ENCODE data around the gene NKPD1. TPM values are rescaled to one million over a fixed set of nuclear protein-coding genes. Genes with fewer than 3 reads are reported as not detected.

The NKPD1 gene
- polyA plus RNA-seq, 1 donor (not counting 4 experiments of a cell fraction or from before 2014, with no cell fraction given): 0.37 TPM

DNA sequence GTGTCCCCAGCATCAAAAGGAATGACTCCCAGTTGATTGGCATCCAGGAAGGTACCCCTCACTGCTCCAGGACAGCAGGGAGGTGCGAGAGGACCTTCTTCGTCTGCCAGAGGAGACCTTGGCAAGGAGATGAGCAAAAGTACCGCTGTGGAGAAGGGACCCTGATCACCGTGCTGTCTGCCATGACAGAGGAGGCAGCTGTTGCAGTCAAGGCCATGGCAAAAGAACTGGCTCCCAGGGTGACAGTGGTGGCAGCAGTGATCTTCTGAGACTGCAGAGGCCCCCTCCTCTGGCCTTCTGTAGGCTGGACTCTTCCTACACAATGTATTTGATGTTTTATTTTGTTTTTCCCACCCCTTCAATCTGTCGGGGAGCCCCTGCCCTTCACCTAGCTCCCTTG lies 32.0 kb downstream of the NKPD1 start:
- dilution Hi-C loops (cut with MboI; ENCODE audit: extremely low pct_ligation_motif_present, low sequenced_read_pairs): no loop called here
- H3K27ac ChIP-seq (ENCODE audit: control insufficient read depth, insufficient read depth, low read length): no peak overlapping the region
- peaks cover 7% of the 10 kb centered on the region for H3K4me1 ChIP-seq (ENCODE audit: control insufficient read depth, extremely low read depth, insufficient read depth, low read length)
- no peaks in the 10 kb centered on the region for H3K27me3 ChIP-seq (ENCODE audit: control insufficient read depth, extremely low read depth, insufficient read depth, low read length)
- no peak overlapping the region for H2AFZ ChIP-seq (ENCODE audit: control insufficient read depth, low read length)
- peaks cover 6% of the 10 kb centered on the region for H4K20me1 ChIP-seq (ENCODE audit: control insufficient read depth, extremely low read depth, insufficient read depth, low read length)
- peaks cover 0 to 8% of the 10 kb centered on the region in 2 experiments for H3K36me3 ChIP-seq (ENCODE audit: control insufficient read depth in 2 of 2, extremely low read depth in 1 of 2, insufficient read depth in 2 of 2, low read length in 2 of 2)
- no peaks in the 10 kb centered on the region for H3K9me3 ChIP-seq (ENCODE audit: control insufficient read depth, low read depth, low read length)
- DNase-seq (ENCODE audit: low read depth, low spot score) (no peak), FAIRE-seq (no peak)
- peaks cover 51% of the 10 kb centered on the region for H3K79me2 ChIP-seq (ENCODE audit: control insufficient read depth, insufficient read depth, low read length)
- H3K9ac ChIP-seq (ENCODE audit: control insufficient read depth, extremely low read depth, insufficient read depth, low read length): no peak overlapping the region
- peaks cover under 1% of the 10 kb centered on the region for H3K9me1 ChIP-seq (ENCODE audit: control insufficient read depth, extremely low read depth, insufficient read depth, low read length)
- no peak for TF ChIP-seq EZH2 (IDR thresholded peaks at IDR 0.05; ENCODE audit: low read length)
- no peak overlapping the region for H3K4me2 ChIP-seq (ENCODE audit: control insufficient read depth, extremely low read depth, insufficient read depth, low read depth, low read length)
- H3K4me3 ChIP-seq (ENCODE audit: control insufficient read depth in 2 of 3, extremely low read depth in 1 of 3, insufficient read depth in 2 of 3, low read depth in 1 of 3, low read length in 3 of 3): no peak overlapping the region

DNA sequence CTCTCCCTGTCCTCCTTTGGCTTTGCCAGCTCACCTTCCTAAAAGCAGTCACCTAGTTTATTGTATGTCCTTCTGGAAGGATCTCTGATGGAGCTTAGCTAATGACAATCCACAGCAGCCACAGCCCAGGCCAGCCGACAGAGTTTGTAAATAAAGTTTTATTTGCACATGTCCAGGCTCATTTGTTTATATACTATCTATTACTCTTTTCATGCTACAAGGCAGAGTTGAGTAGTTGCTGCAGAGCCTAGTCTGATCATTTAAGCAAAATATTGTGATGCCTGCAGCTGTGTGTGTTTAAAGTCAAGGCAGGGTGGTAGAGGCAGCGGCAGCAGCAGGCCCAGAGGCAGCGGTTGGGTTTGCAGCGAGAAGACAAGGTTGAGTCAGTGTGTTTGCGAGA lies 32.6 kb downstream of the NKPD1 start:
- Histone ChIP-seq H3K79me2 (ENCODE audit: control insufficient read depth, insufficient read depth, low read length) (peaks cover 50% of the 10 kb centered on the region), H4K20me1 (ENCODE audit: control insufficient read depth, extremely low read depth, insufficient read depth, low read length) (peaks cover 6% of the 10 kb centered on the region)
- TF ChIP-seq EZH2 (IDR thresholded peaks at IDR 0.05; ENCODE audit: low read length): no peak
- TF ChIP-seq, protein P1, sequence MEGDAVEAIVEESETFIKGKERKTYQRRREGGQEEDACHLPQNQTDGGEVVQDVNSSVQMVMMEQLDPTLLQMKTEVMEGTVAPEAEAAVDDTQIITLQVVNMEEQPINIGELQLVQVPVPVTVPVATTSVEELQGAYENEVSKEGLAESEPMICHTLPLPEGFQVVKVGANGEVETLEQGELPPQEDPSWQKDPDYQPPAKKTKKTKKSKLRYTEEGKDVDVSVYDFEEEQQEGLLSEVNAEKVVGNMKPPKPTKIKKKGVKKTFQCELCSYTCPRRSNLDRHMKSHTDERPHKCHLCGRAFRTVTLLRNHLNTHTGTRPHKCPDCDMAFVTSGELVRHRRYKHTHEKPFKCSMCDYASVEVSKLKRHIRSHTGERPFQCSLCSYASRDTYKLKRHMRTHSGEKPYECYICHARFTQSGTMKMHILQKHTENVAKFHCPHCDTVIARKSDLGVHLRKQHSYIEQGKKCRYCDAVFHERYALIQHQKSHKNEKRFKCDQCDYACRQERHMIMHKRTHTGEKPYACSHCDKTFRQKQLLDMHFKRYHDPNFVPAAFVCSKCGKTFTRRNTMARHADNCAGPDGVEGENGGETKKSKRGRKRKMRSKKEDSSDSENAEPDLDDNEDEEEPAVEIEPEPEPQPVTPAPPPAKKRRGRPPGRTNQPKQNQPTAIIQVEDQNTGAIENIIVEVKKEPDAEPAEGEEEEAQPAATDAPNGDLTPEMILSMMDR (optimal IDR thresholded peaks at IDR 0.05 in 1 of 3, IDR thresholded peaks at IDR 0.05 in 1 of 3, conservative IDR thresholded peaks at IDR 0.05 in 1 of 3; ENCODE audit: extremely low read depth in 1 of 3, insufficient read depth in 2 of 3, low read length in 3 of 3): no peak

DNA sequence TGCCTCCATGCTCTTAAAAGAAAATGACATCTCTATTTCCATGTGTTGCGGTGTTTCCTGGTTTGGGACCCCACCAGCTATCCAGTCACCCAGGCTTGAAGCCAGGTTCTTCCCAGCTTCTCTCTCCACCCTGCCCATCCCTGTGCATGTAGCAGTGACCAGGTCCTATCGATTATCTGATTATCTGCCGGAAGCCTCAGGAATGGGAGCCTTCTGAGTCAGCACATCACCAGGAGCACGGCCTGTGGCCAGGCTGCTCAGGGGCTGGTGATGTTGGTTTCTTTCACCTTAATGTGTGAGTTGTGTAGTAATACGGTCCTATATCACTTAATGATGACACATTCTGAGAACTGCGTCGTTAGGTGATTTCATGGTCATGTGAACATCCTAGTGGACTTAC lies 34.1 kb downstream of the NKPD1 start:
- Histone ChIP-seq H3K4me3 (ENCODE audit: control insufficient read depth in 2 of 3, extremely low read depth in 1 of 3, insufficient read depth in 2 of 3, low read depth in 1 of 3, low read length in 3 of 3) (no peak overlapping the region), H3K4me2 (ENCODE audit: control insufficient read depth, extremely low read depth, insufficient read depth, low read depth, low read length) (no peak overlapping the region), H3K27me3 (ENCODE audit: control insufficient read depth, extremely low read depth, insufficient read depth, low read length) (no peaks in the 10 kb centered on the region), H3K27ac (ENCODE audit: control insufficient read depth, insufficient read depth, low read length) (no peak overlapping the region), H3K9me1 (ENCODE audit: control insufficient read depth, extremely low read depth, insufficient read depth, low read length) (peaks cover 4% of the 10 kb centered on the region), H2AFZ (ENCODE audit: control insufficient read depth, low read length) (no peak overlapping the region), H3K36me3 (ENCODE audit: control insufficient read depth in 2 of 2, extremely low read depth in 1 of 2, insufficient read depth in 2 of 2, low read length in 2 of 2) (peaks cover 0 to 5% of the 10 kb centered on the region in 2 experiments), H4K20me1 (ENCODE audit: control insufficient read depth, extremely low read depth, insufficient read depth, low read length) (peaks cover 12% of the 10 kb centered on the region), H3K9ac (ENCODE audit: control insufficient read depth, extremely low read depth, insufficient read depth, low read length) (no peak overlapping the region), H3K4me1 (ENCODE audit: control insufficient read depth, extremely low read depth, insufficient read depth, low read length) (peaks cover 20% of the 10 kb centered on the region), H3K79me2 (ENCODE audit: control insufficient read depth, insufficient read depth, low read length) (peaks cover 54% of the 10 kb centered on the region), H3K9me3 (ENCODE audit: control insufficient read depth, low read depth, low read length) (no peaks in the 10 kb centered on the region)
- dilution Hi-C loops (cut with MboI; ENCODE audit: extremely low pct_ligation_motif_present, low sequenced_read_pairs): no loop called here
- no peak for DNase-seq (ENCODE audit: low read depth, low spot score)
- no peak for FAIRE-seq
- TF ChIP-seq, protein P1 (optimal IDR thresholded peaks at IDR 0.05 in 1 of 3, IDR thresholded peaks at IDR 0.05 in 1 of 3, conservative IDR thresholded peaks at IDR 0.05 in 1 of 3; ENCODE audit: extremely low read depth in 1 of 3, insufficient read depth in 2 of 3, low read length in 3 of 3): no peak
- no peak for TF ChIP-seq EZH2 (IDR thresholded peaks at IDR 0.05; ENCODE audit: low read length)

More for the DNA sequence above, 32.6 kb downstream of the NKPD1 start:
- H3K9me3 ChIP-seq (ENCODE audit: control insufficient read depth, low read depth, low read length): no peaks in the 10 kb centered on the region
- H3K27ac ChIP-seq (ENCODE audit: control insufficient read depth, insufficient read depth, low read length): no peak overlapping the region
- H3K9ac ChIP-seq (ENCODE audit: control insufficient read depth, extremely low read depth, insufficient read depth, low read length): no peak overlapping the region
- H3K4me2 ChIP-seq (ENCODE audit: control insufficient read depth, extremely low read depth, insufficient read depth, low read depth, low read length): no peak overlapping the region
- no peaks in the 10 kb centered on the region for H3K27me3 ChIP-seq (ENCODE audit: control insufficient read depth, extremely low read depth, insufficient read depth, low read length)
- no peak overlapping the region for H3K4me3 ChIP-seq (ENCODE audit: control insufficient read depth in 2 of 3, extremely low read depth in 1 of 3, insufficient read depth in 2 of 3, low read depth in 1 of 3, low read length in 3 of 3)
- dilution Hi-C loops (cut with MboI; ENCODE audit: extremely low pct_ligation_motif_present, low sequenced_read_pairs): no loop called here
- peaks cover 0 to 5% of the 10 kb centered on the region in 2 experiments for H3K36me3 ChIP-seq (ENCODE audit: control insufficient read depth in 2 of 2, extremely low read depth in 1 of 2, insufficient read depth in 2 of 2, low read length in 2 of 2)
- no peak for DNase-seq (ENCODE audit: low read depth, low spot score)
- FAIRE-seq: no peak
- H3K4me1 ChIP-seq (ENCODE audit: control insufficient read depth, extremely low read depth, insufficient read depth, low read length): peaks cover 13% of the 10 kb centered on the region
- H2AFZ ChIP-seq (ENCODE audit: control insufficient read depth, low read length): no peak overlapping the region
- H3K9me1 ChIP-seq (ENCODE audit: control insufficient read depth, extremely low read depth, insufficient read depth, low read length): peaks cover 4% of the 10 kb centered on the region

Measured in keratinocyte (primary cell).